ENCODE measurements around the gene YPEL1. TPM values are rescaled to one million over a fixed set of nuclear protein-coding genes. Genes with fewer than 3 reads are reported as not detected.

Gene YPEL1
- total and polyA plus RNA-seq, 10 of the 15 experiments (the other 5 are each of a cell fraction or from before 2014, with no cell fraction given) = 0.13 to 5.0 (median 1.6) TPM

GRCh38 chr22:21702094-21702493, 33.5 kb downstream of the YPEL1 start:
- 66% methylated on average over 6 of the region's 6 CpGs for WGBS (ENCODE audit: insufficient coverage, insufficient replicate concordance, low lambda C conversion rate, missing lambda C conversion rate)
- ChIA-PET CTCF (no interaction called here), RAD21 (ENCODE audit: unreplicated experiment) (no interaction called here), POLR2A (interaction anchor here (0.6 kb wide), 1 partner anchor 47 kb away, joined by 3 read pairs; no protein-coding TSS in a partner anchor), SMC1A (ENCODE audit: uncharacterized antibody, unreplicated experiment) (no interaction called here)
- no peaks in the 10 kb centered on the region for H3K27me3 ChIP-seq (replicated peaks in 1 of 2; ENCODE audit: control insufficient read depth in 2 of 2, insufficient read depth in 2 of 2, low read length in 1 of 2)
- no peak overlapping the region for H2AFZ ChIP-seq (ENCODE audit: control insufficient read depth, low read depth, low read length)
- no peaks in the 10 kb centered on the region for H3K4me1 ChIP-seq (ENCODE audit: control insufficient read depth, insufficient read depth, low read length)
- in situ Hi-C loops (cut with MboI) = loop anchor here (25.0 kb wide), 1 partner anchor 1210 kb away; no protein-coding TSS in a partner anchor
- H3K4me3 ChIP-seq = no peak overlapping the region
- DNase-seq (ENCODE audit: low read depth, low spot score) (no peak), FAIRE-seq (no peak), ATAC-seq (no peak)
- no peaks in the 10 kb centered on the region for H4K20me1 ChIP-seq (ENCODE audit: control insufficient read depth, insufficient read depth)
- H3K9ac ChIP-seq (ENCODE audit: control insufficient read depth, insufficient read depth, low read length) = no peak overlapping the region
- H3K36me3 ChIP-seq (ENCODE audit: control insufficient read depth in 2 of 2, insufficient read depth in 2 of 2, low read length in 1 of 2) = peaks cover 0 to 1% of the 10 kb centered on the region in 2 experiments; a peak in 2 of 4 replicates
- no TSS peak for BruUV-seq (replicated peaks)
- H3K4me2 ChIP-seq (ENCODE audit: control insufficient read depth, insufficient read depth) = no peak overlapping the region
- H3K27ac ChIP-seq (ENCODE audit: control insufficient read depth, insufficient read depth) = no peak overlapping the region
- H3K9me3 ChIP-seq (replicated peaks; ENCODE audit: control insufficient read depth, insufficient read depth, low read length) = no peaks in the 10 kb centered on the region
- intact Hi-C loops (cut with micrococcal nuclease; ENCODE audit: unreplicated experiment) = no loop called here
- TF ChIP-seq ETV6 (conservative IDR thresholded peaks at IDR 0.05 in 1 of 2, IDR thresholded peaks at IDR 0.05 in 1 of 2; ENCODE audit: borderline replicate concordance in 1 of 2, low read depth in 1 of 2) (no peak), ESRRA (IDR thresholded peaks at IDR 0.05; ENCODE audit: low read length) (no peak), CHD1 (IDR thresholded peaks at IDR 0.05; ENCODE audit: low read depth, low read length) (no peak), HDGF (IDR thresholded peaks at IDR 0.05) (no peak), ZNF384 (IDR thresholded peaks at IDR 0.05; ENCODE audit: borderline replicate concordance, low read depth, low read length) (no peak), SMAD5 (IDR thresholded peaks at IDR 0.05; ENCODE audit: low read depth) (no peak), JUND (IDR thresholded peaks at IDR 0.05; ENCODE audit: low read depth, low read length) (no peak), MEF2A (IDR thresholded peaks at IDR 0.05; ENCODE audit: insufficient read depth, low read depth, low read length) (no peak), IRF4 (IDR thresholded peaks at IDR 0.05; ENCODE audit: low read depth, low read length) (no peak)
- no peaks in the 10 kb centered on the region for H3K79me2 ChIP-seq (ENCODE audit: control insufficient read depth, insufficient read depth, low read length)

Data from GM12878 (cell line).